Right renal pelvis (tissue), 4 donors: ENCODE results near the gene PZP. TPM values are rescaled to one million over a fixed set of nuclear protein-coding genes. Genes with fewer than 3 reads are reported as not detected.
"Not testable (repeated sequence)": the region's sequence is repeated elsewhere in the genome, so short reads cannot be mapped to it uniquely, and the experiment has no call there.

Experiments used
- DNase-seq, 4 donors: peaks; one replicate each; pipeline ENCODE4 v3.0.0-alpha.2; 2013; ENCODE audit warnings: low read depth in 4 of 4, low spot score in 3 of 4, missing footprints in 1 of 4
- polyA plus RNA-seq, 4 donors: library from polyadenylated mRNA; unstranded; fragments of 120-200 nt; gene quantifications; one replicate each; pipeline ENCODE4 v1.2.1, GENCODE V29; 2013; ENCODE audit not compliant: insufficient read length in 4 of 4

Gene PZP
- polyA plus RNA-seq, 4 donors, result 0.15 to 0.46 (median 0.38) TPM

DNA sequence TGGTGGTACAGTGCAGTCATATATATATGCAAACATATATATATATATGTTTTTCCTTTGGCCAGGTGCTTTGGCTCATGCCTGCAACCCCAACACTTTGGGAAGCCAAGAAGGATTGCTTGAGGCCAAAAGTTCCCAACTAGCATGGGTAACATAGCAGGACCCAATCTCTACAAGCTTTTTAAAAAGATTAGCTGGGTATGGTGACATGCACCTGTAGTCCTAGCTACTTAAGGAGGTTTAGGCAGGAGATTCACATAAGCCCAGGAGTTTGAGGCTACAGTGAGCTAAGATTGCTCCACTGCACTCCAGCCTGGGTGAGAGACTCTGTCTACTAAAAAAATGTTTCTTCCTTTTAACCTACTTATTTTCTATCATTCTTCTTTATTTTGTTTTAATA is 10.2 kb downstream of the PZP start:
- no peak for DNase-seq

DNA sequence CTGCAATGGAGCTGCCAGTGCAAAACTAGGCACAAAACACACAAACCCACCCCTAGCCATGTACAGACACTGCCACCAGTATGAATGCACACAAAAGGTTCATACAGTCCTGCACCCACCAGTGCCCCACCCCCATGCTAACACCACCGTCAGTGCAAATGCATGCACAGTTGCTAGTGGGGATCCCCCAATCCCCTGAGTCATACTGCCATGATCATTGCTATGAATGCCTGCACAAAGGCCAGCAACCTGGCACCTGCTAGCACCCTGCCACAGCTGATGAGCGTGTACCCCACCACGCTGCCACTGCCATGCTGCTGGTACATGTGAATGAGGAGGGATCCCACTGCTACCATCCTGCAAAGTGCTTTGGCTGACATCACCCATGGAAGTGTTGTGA is 23.9 kb downstream of the PZP start:
- DNase-seq, result no peak

DNA sequence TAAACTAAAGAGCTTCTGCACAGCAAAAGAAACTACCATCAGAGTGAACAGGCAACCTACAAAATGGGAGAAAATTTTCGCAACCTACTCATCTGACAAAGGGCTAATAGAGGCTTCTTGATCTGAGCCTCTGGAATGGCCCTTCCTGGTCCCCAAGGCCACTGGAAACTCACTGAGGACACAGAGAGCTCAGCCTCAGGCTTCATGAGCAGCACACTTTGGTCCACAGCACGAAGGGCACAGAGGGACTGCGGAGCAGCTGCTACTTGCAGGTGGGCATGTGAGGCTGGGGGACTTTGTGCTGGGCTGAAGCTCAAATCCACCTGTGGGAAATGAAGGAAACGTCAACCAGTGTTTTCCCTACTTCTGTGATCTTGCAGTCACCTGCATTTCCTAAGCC is 27.4 kb downstream of the PZP start:
- no peak for DNase-seq

DNA sequence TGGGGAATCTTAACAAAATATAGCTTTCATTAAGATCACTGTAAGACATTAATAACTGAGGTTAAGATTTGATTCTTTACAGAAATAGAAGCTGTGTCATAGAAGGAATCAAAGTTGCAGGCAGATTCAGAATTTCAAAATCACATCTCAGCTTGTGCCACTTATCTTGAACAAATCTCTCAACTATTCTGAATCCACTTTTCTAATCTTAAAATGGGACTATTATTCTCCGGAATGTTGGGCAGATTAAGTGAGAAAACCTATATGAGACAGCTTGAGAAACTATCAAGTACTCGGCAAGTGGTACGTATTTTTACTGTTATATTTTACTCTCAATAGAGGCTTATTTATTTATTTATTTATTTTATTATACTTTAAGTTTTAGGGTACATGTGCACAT is 28.4 kb downstream of the PZP start:
- no peak for DNase-seq

DNA sequence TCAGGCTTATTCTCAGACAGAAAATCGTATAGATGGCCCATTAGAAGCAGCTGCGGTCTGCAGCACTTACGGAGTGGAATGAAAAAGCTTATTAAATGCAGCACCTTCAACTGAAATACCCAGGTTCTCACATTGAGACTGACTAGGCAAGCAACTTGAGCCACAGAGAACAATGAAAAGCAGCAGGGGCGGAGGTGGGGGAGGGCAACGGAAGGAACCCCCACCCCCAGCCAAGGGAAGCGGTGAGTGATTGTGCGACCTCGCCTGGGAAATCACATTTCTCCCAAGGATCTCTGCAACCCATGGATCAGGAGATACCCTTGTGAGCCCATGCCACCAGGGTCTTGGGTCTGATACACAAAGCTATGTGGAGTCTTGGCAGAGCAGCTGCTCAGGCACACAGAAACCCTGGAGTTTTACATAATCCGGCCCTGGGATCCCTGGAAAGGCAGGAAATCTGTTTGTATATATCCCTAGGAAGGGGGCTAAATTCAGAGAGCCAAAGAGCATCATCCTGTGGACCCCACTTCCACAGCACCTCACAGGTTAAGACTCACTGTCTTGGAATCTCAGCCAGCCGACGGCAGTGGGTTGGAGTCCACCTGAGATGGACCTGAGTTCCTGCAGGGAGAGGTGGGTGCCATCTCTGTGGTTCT is 38.1 kb downstream of the PZP start:
- DNase-seq, result no peak

DNA sequence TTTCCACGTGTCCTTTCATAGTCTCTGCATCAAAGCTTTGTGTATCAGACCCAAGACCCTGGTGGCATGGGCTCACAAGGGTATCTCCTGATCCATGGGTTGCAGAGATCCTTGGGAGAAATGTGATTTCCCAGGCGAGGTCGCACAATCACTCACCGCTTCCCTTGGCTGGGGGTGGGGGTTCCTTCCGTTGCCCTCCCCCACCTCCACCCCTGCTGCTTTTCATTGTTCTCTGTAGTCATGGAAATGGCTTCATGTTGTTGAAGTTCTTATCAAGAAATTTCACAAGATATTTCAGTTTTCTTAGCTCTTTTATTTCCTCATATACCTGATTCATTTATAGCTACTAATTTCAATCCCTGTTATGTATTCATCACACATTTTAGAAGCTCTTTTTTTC is 40.9 kb downstream of the PZP start:
- DNase-seq, result not testable (repeated sequence)

DNA sequence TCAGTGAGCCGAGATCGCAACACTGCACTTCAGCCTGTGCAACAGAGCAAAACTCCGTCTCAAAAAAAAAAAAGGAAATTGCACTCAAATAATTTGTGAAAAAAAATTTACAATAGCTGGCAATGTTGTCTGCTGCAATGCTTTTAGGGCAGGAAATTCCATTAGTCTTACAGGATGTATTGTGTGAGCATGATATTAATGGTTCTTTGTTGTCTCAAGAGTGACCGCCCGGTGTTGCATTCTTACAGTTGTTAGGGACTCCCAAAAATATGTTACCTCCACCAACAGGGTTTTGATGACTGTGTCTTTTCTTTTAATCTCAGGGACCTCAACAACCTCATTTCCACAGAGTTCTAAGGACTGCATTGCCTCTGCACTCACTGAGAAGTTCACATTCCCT is 44.8 kb downstream of the PZP start:
- DNase-seq, result peak in 1 of 4 donors; percentile 7

DNA sequence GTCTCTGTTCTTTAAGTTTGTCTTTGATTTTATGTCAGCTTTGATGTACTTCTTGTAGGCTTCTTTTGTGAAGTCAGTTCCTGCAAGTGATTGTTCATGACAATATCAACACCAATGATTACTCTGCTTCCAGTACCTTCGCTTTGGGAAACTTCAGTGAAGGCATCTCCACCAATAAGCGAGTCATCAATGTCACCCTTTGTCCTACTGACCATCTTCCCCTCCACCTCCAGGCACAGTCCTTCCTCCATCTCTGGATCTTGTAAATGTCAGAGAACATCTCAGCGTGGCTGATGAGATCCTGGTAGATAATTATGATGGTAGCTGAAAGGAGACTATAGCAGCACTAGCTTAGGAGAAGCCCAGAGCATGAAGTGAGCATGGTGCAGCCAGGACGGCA is 52.1 kb downstream of the PZP start:
- no peak for DNase-seq

DNA sequence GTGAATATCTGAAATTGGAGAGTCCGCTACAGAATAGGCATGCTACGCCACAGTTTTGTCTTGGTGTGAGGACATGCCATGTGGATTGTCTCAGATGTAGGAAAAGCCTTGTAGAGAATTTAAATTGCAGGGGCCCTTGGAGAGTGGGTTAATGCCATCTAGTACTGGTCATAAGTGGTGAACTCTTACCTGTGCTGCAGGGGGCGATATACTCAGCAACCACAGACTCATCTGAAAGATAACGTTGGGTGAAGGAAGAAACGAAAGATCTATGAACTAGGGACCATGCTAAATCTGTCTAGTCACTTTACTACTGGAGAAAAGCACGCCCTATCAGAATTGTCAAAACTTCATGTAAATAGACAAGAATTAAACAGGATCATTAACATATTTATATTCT is 58.8 kb downstream of the PZP start:
- DNase-seq, result no peak

DNA sequence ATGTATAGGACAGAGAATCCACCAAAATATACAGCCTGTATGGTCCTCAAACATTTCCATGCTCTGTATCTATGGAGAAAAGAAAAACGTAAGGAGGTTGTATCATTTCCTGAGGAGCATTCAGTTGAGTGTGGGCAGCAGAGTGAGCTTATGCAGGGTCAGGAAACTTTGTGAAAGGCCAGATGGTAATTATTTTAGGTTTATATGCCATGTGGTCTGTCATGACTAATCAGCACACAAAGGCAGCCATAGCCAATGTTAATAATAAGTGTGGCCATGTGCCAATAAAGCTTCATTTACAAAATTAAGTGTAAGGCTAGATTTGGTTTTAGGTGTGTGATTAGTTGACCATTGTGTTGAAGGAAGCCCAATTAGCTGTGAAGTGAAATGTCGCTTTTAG is 59.3 kb downstream of the PZP start:
- no peak for DNase-seq

DNA sequence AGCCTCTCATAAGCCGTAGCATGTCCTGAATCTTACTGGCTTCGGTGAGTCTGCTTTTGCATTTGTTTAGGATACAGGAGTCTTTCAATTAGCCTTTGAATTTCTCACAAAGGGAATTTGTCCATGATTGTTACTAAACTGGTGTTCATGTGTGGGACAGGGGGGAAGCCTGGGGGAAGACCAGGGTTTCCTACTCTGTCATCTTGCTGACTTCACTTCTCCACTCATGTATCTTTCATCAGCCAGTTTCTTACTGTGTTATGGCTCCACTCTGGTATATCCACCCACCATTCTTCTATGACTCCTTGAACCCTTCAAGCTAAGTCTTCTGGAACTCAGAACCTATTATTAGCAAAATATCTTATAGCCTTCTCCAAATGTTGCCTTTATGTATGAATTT is 60.7 kb downstream of the PZP start:
- no peak for DNase-seq

DNA sequence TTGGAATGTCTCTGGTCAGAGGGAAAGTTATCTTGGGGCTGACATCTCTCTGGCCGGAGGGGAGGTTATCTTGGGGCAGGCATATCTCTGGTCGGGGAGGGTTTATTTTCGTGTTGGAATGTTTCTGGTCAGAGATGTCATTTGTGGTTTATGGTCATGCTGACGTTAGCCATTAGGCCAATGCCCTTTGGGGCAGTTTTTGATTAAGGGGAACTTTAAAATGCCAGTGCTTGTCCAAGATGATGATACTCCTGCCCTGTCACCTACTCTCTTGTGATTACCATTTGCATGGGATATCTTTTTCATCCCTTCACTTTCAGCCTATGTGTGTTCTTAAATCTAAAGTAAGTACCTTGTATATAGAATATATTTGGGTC is 63.5 kb downstream of the PZP start:
- no peak for DNase-seq

DNA sequence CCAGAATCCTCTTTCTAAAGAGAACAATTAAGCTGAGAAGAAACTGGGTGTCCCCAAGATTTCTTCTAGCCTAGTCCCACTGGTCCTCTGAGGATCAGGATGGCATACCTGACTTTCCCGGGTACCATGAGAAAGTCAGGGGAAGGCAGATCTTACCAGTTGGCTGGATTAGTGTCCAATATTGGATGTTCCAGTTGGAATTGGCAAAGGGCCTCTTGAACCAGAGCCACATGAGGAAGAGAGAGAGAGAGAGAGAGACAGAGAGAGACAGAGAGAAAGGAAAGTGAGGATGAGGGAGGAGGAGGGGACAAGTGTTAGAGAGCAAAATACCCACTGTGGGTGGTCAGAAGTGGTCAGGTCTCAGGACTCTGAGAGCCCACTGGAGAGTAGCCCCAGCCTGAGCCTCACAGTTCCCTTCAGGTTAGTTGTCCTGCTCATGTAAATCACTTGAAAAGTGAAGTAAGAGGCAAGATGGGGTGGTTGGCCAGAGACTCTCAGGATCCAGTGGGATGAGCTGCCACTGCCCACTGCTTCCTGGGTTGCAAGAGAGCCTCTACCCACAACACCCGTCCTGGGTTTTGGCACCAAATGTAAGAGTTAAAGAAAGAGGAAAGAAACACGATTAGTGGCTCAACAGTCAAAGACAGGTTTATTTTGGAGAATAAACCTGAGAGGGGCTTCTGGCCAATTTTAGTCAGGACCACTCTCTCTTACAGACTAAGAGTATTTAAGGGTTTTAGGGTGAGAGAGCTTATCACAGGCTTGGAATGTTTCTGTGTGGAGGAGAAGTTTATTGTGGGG is 64.1 kb downstream of the PZP start:
- no peak for DNase-seq

DNA sequence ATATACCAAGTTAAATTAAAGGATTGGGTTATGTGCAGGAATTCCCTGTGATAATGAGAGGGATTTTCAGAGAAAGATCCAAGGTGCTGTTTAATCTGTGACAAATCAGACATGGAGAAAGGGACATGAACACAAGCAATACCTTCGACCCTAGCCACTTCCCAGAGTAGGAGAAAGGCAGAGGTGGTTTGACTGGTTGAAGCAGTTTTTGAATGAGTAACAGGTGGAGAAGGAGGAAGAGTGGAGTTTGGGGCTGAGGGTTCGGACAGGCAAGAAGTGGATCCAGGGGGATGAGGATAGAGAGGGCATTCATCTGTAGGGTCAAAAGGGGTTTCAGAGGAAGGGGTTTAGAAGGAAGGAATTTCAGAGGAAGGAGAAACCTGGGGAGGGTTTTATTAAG is 65.1 kb downstream of the PZP start:
- DNase-seq, result no peak

DNA sequence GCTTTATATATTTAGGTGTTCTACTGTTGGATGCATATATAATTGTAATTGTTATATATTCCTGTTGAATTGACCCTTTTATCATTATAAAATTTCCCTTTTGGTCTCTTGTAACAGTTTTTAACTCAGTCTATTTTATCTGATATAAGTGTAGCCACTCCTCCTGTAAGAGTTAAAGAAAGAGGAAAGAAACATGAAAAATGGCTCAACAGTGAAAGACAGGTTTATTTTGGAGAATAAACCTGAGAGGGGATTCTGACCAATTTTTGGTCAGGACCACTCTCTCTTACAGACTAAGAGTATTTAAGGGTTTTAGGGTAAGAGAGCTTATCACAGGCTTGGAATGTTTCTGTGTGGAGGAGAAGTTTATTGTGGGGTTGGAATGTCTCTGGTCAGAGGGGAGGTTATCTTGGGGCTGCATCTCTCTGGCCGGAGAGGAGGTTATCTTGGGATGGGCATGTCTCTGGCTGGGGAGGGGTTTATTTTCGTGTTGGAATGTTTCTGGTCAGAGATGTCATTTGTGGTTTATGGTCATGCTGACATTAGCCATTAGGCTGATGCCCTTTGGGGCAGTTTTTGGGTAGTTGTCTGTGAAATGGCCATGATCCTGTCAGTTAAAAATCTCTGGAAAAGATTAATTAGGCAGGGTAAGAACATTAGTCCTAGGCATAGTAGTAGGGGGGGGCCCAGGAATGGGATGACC is 68.5 kb downstream of the PZP start:
- not testable (repeated sequence) for DNase-seq

DNA sequence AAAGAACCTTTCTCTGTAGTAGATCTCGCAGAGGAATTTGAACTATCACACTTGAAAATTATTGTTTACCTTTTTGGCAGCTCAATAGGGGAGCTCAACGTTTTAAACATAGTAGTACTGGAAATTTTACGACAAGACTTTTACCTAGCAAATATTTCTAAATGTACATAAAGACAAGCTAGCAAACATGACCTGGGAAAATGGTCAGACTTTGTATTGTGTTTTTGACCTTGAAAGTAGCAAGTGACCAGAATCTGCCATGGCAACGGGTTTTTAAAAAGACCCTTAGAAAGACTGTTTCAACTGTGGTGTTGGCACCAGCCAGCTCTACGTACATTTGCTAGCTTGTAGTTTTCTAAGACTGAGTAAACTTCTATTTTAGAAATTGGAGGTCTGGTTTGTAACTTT is 72.3 kb downstream of the PZP start:
- DNase-seq, result no peak

DNA sequence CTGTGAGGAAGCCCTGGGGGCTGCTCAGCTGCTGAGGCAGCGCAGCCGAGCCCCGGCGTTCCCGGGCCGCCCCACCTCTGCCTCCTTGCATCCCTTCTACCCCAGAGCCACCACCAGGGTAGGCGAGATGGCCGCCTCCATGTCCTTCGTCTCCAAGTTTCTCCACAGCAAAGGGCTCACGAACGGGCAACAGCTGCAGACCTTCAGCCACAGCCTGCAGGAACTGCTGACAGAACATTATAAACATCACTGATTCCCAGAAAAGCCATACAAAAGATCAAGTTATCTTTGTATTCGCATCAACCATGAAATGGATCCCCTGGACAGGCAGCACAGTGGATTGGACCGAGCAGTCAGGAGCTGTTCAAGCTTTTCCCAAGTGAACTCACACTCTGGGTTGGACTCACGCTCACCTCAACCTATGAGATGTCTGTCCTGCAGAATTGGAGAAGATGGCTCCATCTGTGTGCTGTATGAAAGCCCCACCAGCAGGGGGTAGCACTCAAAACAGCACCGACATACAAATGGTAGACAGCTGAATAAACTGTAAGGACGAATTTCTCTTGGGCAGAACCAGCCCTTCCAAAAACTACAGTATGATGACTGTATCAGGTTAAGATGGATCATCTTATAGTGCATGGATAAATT is 73.1 kb downstream of the PZP start:
- DNase-seq, result no peak

DNA sequence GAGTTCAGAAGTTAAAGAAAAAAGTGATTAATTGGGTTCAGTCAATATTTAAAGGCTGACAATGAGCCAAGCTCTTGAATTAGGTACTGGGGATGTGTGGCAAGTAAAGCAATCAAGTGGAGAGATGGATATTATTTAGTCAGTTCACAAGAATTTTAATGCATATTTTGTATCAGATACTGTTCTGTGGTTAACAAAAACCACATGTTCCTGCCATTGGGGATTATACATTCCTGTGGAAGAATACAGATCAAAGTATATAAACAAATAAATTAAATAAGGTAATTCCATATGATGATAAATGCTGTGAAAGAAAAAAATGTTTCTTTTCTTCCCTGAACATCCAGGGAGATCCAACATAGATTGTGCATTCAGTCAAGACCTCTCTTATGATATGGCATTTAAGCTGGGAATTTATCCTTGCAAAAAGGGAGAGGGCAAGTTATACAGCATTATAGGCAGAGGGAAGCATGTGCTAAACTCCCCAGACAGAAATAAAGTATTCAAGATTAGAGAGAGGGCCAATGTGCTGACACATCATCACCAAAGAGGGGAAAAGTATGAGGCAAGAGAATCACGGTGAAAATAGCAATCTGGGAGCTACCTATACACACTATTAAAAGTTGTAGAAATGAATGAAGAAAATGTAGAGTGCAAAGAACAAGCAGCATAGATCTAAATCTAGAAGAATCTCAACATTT is 74.8 kb downstream of the PZP start:
- no peak for DNase-seq

DNA sequence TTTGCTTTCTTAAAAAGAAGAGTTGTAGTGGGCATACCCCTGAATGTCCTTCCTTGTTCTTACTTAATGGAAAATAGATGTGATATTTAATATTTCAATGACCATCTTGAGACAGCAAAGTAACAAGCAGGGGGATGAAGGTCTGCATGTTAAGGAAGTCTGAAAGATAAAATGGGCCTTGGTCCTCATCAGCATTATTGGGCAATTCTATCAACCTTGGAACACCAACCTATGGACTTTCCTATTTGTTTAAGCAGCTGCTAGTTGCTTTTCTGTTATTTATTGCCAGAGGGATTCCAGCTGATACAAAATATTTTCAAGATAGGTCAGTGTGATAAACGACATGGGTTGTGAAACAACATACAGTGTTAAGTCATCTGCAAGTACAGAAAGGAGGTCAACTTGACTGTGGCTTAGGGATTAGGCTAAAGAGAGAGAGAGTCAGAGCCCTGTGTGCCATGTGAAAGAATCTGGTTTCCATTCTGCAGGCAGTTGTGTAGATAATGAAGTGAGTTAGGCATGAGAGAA is 76.1 kb downstream of the PZP start:
- DNase-seq, result no peak

DNA sequence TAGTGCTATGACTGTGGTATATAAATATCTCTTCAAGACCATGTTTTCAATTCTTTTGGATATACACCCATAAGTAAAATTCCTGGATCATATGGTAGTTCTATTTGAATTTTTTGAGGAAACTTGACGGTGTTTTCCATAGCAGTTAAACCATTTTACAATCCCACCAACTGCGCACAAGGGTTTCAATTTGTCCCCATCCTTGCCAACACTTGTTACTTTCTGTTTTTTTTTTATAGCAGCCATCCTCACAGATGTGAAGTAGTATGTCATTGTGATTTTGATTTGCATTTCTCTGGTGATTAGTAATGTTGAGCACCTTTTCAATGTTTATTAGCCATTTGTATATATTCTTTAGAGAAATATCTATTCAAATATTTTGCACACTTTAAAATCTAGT is 78.0 kb downstream of the PZP start:
- DNase-seq, result no peak
